Common myeloid progenitor, CD34-positive (primary cell): ENCODE data around the gene WFS1.

Source experiments
- CTCF ChIA-PET: fragments of 350-600 bp; sonication (Branson Sonifier 250); formaldehyde crosslinking; loops from one replicate; lab custom pipeline; 2021; ENCODE audit warnings: antibody characterized with exemption; lab: Charles Lee
- POLR2A ChIA-PET: fragments of 350-600 bp; sonication (Branson Sonifier 250); formaldehyde crosslinking; loops from one replicate; lab custom pipeline; 2021; ENCODE audit warnings: antibody characterized with exemption; lab: Charles Lee
- DNase-seq, 3 donors: peaks; one replicate each; pipeline versions ENCODE4 v3.0.0 to v3.0.0-alpha.2; 2013
- H3K27ac ChIP-seq, 2 experiments: 1 replicate in 1 of 2; 2 replicates in 1 of 2; pipeline ENCODE4 v1.7.0; 2013; ENCODE audit warnings: inconsistent platforms in 2 of 2, low read length in 2 of 2, mild to moderate bottlenecking in 2 of 2, low read depth in 1 of 2, moderate library complexity in 1 of 2; ENCODE audit not compliant: severe bottlenecking in 2 of 2, insufficient read depth in 1 of 2, poor library complexity in 1 of 2
- H3K27me3 ChIP-seq, 5 experiments: replicated peaks in 2 of 5; 1 replicate in 3 of 5; 2 replicates in 2 of 5; pipeline versions ENCODE4 v1.6.1 to v1.7.0; 2013; ENCODE audit warnings: low read length in 4 of 5, mild to moderate bottlenecking in 2 of 5, moderate library complexity in 2 of 5, inconsistent platforms in 1 of 5; ENCODE audit not compliant: insufficient read depth in 5 of 5, control insufficient read depth in 4 of 5
- H3K36me3 ChIP-seq, 4 experiments: 1 replicate in 2 of 4; 2 replicates in 2 of 4; pipeline versions ENCODE4 v1.6.1 to v1.7.0; 2013; ENCODE audit warnings: low read length in 3 of 4, control low read depth in 1 of 4, mild to moderate bottlenecking in 1 of 4; ENCODE audit not compliant: control insufficient read depth in 4 of 4, insufficient read depth in 4 of 4
- H3K4me1 ChIP-seq, 4 experiments: 1 replicate in 3 of 4; 2 replicates in 1 of 4; pipeline versions ENCODE4 v1.6.1 to v1.7.1; 2013; ENCODE audit warnings: low read length in 3 of 4, mild to moderate bottlenecking in 3 of 4, control low read depth in 1 of 4, inconsistent platforms in 1 of 4, moderate library complexity in 1 of 4; ENCODE audit not compliant: control insufficient read depth in 4 of 4, insufficient read depth in 4 of 4; ENCODE audit errors: control extremely low read depth in 1 of 4
- H3K4me3 ChIP-seq, 7 experiments: 1 replicate in 4 of 7; 2 replicates in 3 of 7; pipeline versions ENCODE4 v1.5.1 to v1.7.0; 2013; ENCODE audit warnings: mild to moderate bottlenecking in 7 of 7, low read length in 6 of 7, moderate library complexity in 6 of 7, inconsistent platforms in 2 of 7, low read depth in 2 of 7, control low read depth in 1 of 7; ENCODE audit not compliant: insufficient read depth in 4 of 7, control insufficient read depth in 1 of 7; ENCODE audit errors: extremely low read depth in 1 of 7
- H3K9me3 ChIP-seq, 5 experiments: 1 replicate in 4 of 5; 2 replicates in 1 of 5; pipeline versions ENCODE4 v1.6.1 to v1.7.1; 2013; ENCODE audit warnings: low read length in 4 of 5, mild to moderate bottlenecking in 2 of 5, inconsistent platforms in 1 of 5, low read depth in 1 of 5, moderate library complexity in 1 of 5; ENCODE audit not compliant: control insufficient read depth in 4 of 5, insufficient read depth in 2 of 5; ENCODE audit errors: control extremely low read depth in 1 of 5
- WGBS: methylation state at CpG from one replicate; pipeline ENCODE4 v1.1.5; 2013; ENCODE audit not compliant: insufficient coverage; 5-methylcytosine and 5-hydroxymethylcytosine counted together

WFS1 gene

GRCh38 chr4:6290769-6291547 is 21.3 kb downstream of the WFS1 start:
- DNase-seq, result no peak
- Histone ChIP-seq H3K4me1 (no peaks in the 10 kb centered on the region), H3K4me3 (no peak overlapping the region), H3K27me3 (peaks cover 0 to 22% (median 2%) of the 10 kb centered on the region in 5 experiments), H3K27ac (no peak overlapping the region), H3K36me3 (no peaks in the 10 kb centered on the region), H3K9me3 (peaks cover 0 to 3% (median 0%) of the 10 kb centered on the region in 5 experiments)
- 92% methylated on average over 24 of the region's 25 CpGs for WGBS
- CTCF ChIA-PET, result interaction anchor here (0.8 to 1.6 kb wide), 3 partner anchors 31 to 48 kb away, joined by 3 to 5 read pairs (median 3); no protein-coding TSS in a partner anchor
- POLR2A ChIA-PET, result no interaction called here

GRCh38 chr4:6291784-6292297 is 22.2 kb downstream of the WFS1 start:
- DNase-seq, result no peak
- H3K4me1 ChIP-seq, result no peaks in the 10 kb centered on the region
- 100% methylated on average over 10 of the region's 21 CpGs for WGBS
- H3K27me3 ChIP-seq, result peaks cover 0 to 19% (median 2%) of the 10 kb centered on the region in 5 experiments
- CTCF ChIA-PET, result interaction anchor here (1.0 kb wide), 1 partner anchor 47 kb away, joined by 3 read pairs; no protein-coding TSS in a partner anchor
- H3K36me3 ChIP-seq, result no peaks in the 10 kb centered on the region
- no peaks in the 10 kb centered on the region for H3K9me3 ChIP-seq
- POLR2A ChIA-PET, result no interaction called here
- H3K27ac ChIP-seq, result no peak overlapping the region
- no peak overlapping the region for H3K4me3 ChIP-seq

GRCh38 chr4:6292376-6293096 is 22.9 kb downstream of the WFS1 start:
- POLR2A ChIA-PET, result no interaction called here
- Histone ChIP-seq H3K36me3 (no peaks in the 10 kb centered on the region), H3K4me1 (no peaks in the 10 kb centered on the region), H3K4me3 (no peak overlapping the region), H3K27ac (no peak overlapping the region), H3K27me3 (peaks cover 0 to 15% (median 2%) of the 10 kb centered on the region in 5 experiments), H3K9me3 (no peaks in the 10 kb centered on the region)
- no peak for DNase-seq
- CTCF ChIA-PET, result no interaction called here
- WGBS, result 95% methylated on average over 12 of the region's 13 CpGs

DNA sequence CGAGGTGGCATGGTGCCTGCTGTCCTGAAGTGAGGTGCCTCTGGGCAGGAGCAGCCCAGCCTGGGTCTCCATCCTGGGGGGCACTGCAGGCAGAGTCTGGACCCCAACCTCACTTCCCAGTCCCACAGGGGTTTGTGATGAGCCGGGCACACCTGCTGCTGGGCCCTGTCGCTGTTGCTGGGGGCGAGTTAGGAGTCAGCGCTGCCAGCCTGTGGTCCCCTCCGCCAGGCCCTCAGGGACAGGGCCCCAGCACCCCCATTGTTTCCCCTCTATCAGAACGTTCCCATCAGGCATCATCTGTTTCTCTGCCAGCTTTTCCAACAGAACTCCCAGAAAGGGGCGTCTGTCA is 23.4 kb downstream of the WFS1 start:
- Histone ChIP-seq H3K9me3 (no peaks in the 10 kb centered on the region), H3K27me3 (peaks cover 0 to 15% (median 2%) of the 10 kb centered on the region in 5 experiments), H3K4me3 (no peak overlapping the region), H3K27ac (no peak overlapping the region), H3K4me1 (no peaks in the 10 kb centered on the region), H3K36me3 (no peaks in the 10 kb centered on the region)
- DNase-seq, result no peak
- POLR2A ChIA-PET, result no interaction called here
- 99% methylated on average over 7 of the region's 8 CpGs for WGBS
- CTCF ChIA-PET, result no interaction called here

- Histone ChIP-seq H3K27ac (no peak overlapping the region), H3K4me3 (no peak overlapping the region), H3K4me1 (no peaks in the 10 kb centered on the region), H3K9me3 (no peaks in the 10 kb centered on the region), H3K27me3 (peaks cover 0 to 15% (median 0%) of the 10 kb centered on the region in 5 experiments), H3K36me3 (no peaks in the 10 kb centered on the region)
- POLR2A ChIA-PET, result no interaction called here
- no peak for DNase-seq
- 90% methylated on average over 5 of the region's 8 CpGs for WGBS
- CTCF ChIA-PET, result no interaction called here
These were observed 24.0 kb downstream of the WFS1 start for GRCh38 chr4:6293661-6294060.

GRCh38 chr4:6294705-6295421 is 25.2 kb downstream of the WFS1 start:
- no peak overlapping the region for H3K4me3 ChIP-seq
- peaks cover 0 to 15% (median 0%) of the 10 kb centered on the region in 5 experiments for H3K27me3 ChIP-seq
- H3K9me3 ChIP-seq, result no peaks in the 10 kb centered on the region
- WGBS, result 98% methylated on average over 23 of the region's 27 CpGs
- H3K36me3 ChIP-seq, result no peaks in the 10 kb centered on the region
- ChIA-PET POLR2A (no interaction called here), CTCF (interaction anchor here (1.2 to 1.4 kb wide), 2 partner anchors 12 to 13 kb away, joined by 3 to 4 read pairs; no protein-coding TSS in a partner anchor)
- H3K27ac ChIP-seq, result no peak overlapping the region
- no peaks in the 10 kb centered on the region for H3K4me1 ChIP-seq
- no peak for DNase-seq
